ENCODE results near the gene NADSYN1.

DNA sequence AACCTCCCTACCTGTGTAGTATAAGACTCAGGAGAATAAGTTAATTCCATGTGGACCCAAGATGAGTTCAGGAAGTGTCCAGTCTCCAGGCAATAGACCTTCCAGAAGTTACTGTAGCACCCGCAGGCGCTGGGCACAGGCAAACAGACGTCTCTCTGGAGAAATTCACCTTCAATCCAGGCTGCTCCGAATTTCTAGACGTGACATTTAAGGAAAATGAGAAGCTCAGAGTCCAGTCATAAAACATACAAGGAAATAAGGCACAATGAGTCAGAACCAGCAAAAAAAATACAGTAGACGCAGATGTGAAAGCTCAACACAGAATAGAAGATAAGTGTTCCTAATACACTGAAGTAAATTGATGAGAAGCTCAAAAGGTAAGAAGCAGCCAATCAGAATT lies 14.2 kb downstream of the NADSYN1 start:
- TF ChIP-seq EZH2 (IDR thresholded peaks at IDR 0.05; ENCODE audit: insufficient read depth, poor library complexity, severe bottlenecking) (no peak), EZH2phosphoT487 (IDR thresholded peaks at IDR 0.05; ENCODE audit: insufficient read depth, low read depth) (no peak)
